ENCODE results near the gene C17orf50. TPM values are rescaled to one million over a fixed set of nuclear protein-coding genes. Genes with fewer than 3 reads are reported as not detected.

C17orf50 gene
- total RNA-seq, 1 experiment from 2014 or later = not detected

- Histone ChIP-seq H3K36me3 (ENCODE audit: control insufficient read depth in 1 of 2, insufficient read depth in 2 of 2, low read length in 2 of 2) (peaks cover 9 to 20% of the 10 kb centered on the region in 2 experiments), H3K4me2 (ENCODE audit: low read length) (no peak overlapping the region)
Measured at GRCh38 chr17:35812456-35812855, 51.8 kb downstream of the C17orf50 start.

More at GRCh38 chr17:35812456-35812855, 51.8 kb downstream of the C17orf50 start:
- RAD21 ChIA-PET (ENCODE audit: low non-redundant PET in 1 of 2, low total read pairs in 2 of 2, uncharacterized antibody in 2 of 2, unreplicated experiment in 2 of 2) = no interaction called here
- no TSS peak for BruUV-seq (replicated peaks)
- Histone ChIP-seq H3K79me2 (ENCODE audit: insufficient read depth, low read length) (peaks cover 81% of the 10 kb centered on the region), H3K4me1 (ENCODE audit: control insufficient read depth in 1 of 2, insufficient read depth in 2 of 2, low read length in 2 of 2) (peaks cover 19 to 26% of the 10 kb centered on the region in 2 experiments), H3K9me2 (ENCODE audit: insufficient read depth) (no peaks in the 10 kb centered on the region), H3K9me3 (ENCODE audit: control insufficient read depth in 1 of 2, insufficient read depth in 1 of 2, low read depth in 1 of 2, low read length in 2 of 2) (no peaks in the 10 kb centered on the region), H3K4me3 (replicated peaks in 1 of 2; ENCODE audit: low read depth in 1 of 2, low read length in 2 of 2) (no peak overlapping the region), H2AFZ (ENCODE audit: low read depth, low read length, poor library complexity, severe bottlenecking) (no peak overlapping the region), H3K27me3 (ENCODE audit: insufficient read depth, low read length) (no peaks in the 10 kb centered on the region), H3K27ac (ENCODE audit: low read depth, low read length) (no peak overlapping the region), H3K9ac (ENCODE audit: low read length) (no peak overlapping the region), H4K20me1 (ENCODE audit: insufficient read depth) (peaks cover 49% of the 10 kb centered on the region)
- POLR2A ChIA-PET = no interaction called here
- DNase-seq (ENCODE audit: low read depth, low spot score) (no peak), ATAC-seq (no peak)
- CTCF ChIA-PET = interaction anchor here (0.7 kb wide), 1 partner anchor 49 kb away, joined by 3 read pairs; no protein-coding TSS in a partner anchor
- intact Hi-C loops (cut with micrococcal nuclease) = no loop called here
- TF ChIP-seq ZFX (IDR thresholded peaks at IDR 0.05) (no peak), POLR2A (IDR thresholded peaks at IDR 0.05; ENCODE audit: borderline replicate concordance, extremely low read depth, insufficient read depth, insufficient read length) (no peak), SP1 (IDR thresholded peaks at IDR 0.05; ENCODE audit: low read depth) (no peak), CTCF (IDR thresholded peaks at IDR 0.05 in 2 of 3, conservative IDR thresholded peaks at IDR 0.05 in 1 of 3; ENCODE audit: borderline replicate concordance in 1 of 3, insufficient read depth in 1 of 3, low read depth in 2 of 3, low read length in 2 of 3) (no peak), REST (IDR thresholded peaks at IDR 0.05; ENCODE audit: low read depth) (no peak), CEBPB (IDR thresholded peaks at IDR 0.05; ENCODE audit: low read depth) (no peak), EZH2phosphoT487 (IDR thresholded peaks at IDR 0.05; ENCODE audit: borderline replicate concordance) (no peak), EGR1 (IDR thresholded peaks at IDR 0.05; ENCODE audit: low read depth) (no peak), CBX3 (IDR thresholded peaks at IDR 0.05; ENCODE audit: low read depth) (no peak), ZBTB33 (IDR thresholded peaks at IDR 0.05; ENCODE audit: extremely low read depth, insufficient replicate concordance, low read length) (no peak), POLR2AphosphoS5 (IDR thresholded peaks at IDR 0.05; ENCODE audit: low read depth, low read length) (no peak), ZNF274 (IDR thresholded peaks at IDR 0.05; ENCODE audit: low read depth, low read length) (no peak), JUND (IDR thresholded peaks at IDR 0.05) (no peak), TCF7L2 (IDR thresholded peaks at IDR 0.05; ENCODE audit: borderline replicate concordance, extremely low read depth, insufficient read depth, insufficient read length) (no peak), EZH2 (IDR thresholded peaks at IDR 0.05) (no peak), ELF1 (IDR thresholded peaks at IDR 0.05; ENCODE audit: borderline replicate concordance, low read depth) (no peak), ATF3 (IDR thresholded peaks at IDR 0.05) (no peak), MAX (IDR thresholded peaks at IDR 0.05) (no peak), YY1 (IDR thresholded peaks at IDR 0.05; ENCODE audit: extremely low read depth, insufficient replicate concordance, low read depth, low read length) (no peak), RAD21 (IDR thresholded peaks at IDR 0.05; ENCODE audit: low read depth) (no peak)

Data from HCT116 (cell line).